C4-2B (cell line): ENCODE results near the gene FREY1.

Experiments
- CTCF ChIP-seq: fragments of 450-650 bp; conservative IDR thresholded peaks from 2 replicates; pipeline ENCODE4 v1.5.1; 2017; ENCODE audit warnings: mild to moderate bottlenecking
- ZFX ChIP-seq: fragments of 450-650 bp; IDR thresholded peaks from 2 replicates; pipeline ENCODE4 v1.6.1; 2017

- TF ChIP-seq CTCF (no peak), ZFX (no peak)
These were observed 4.4 kb downstream of the FREY1 start for GRCh38 chr11:45902452-45903380.
